ENCODE measurements around the gene PHF20.
"Not testable (repeated sequence)": the region's sequence is repeated elsewhere in the genome, so short reads cannot be mapped to it uniquely, and the experiment has no call there.

Gene PHF20

GRCh38 chr20:35768731-35769664 lies 2.8 kb upstream of the PHF20 start:
- H3K27ac ChIP-seq (ENCODE audit: low read depth, low read length), result peak overlapping the region; percentile 55
- H3K27me3 ChIP-seq (ENCODE audit: control insufficient read depth in 1 of 2, insufficient read depth in 2 of 2, low read length in 2 of 2), result no peaks in the 10 kb centered on the region
- no peak overlapping the region for H3K9ac ChIP-seq (ENCODE audit: low read length)
- H3K9me3 ChIP-seq (ENCODE audit: low read length), result no peaks in the 10 kb centered on the region
- H3K4me3 ChIP-seq (ENCODE audit: low read depth in 1 of 2, low read length in 2 of 2), result no peak overlapping the region
- H3K4me1 ChIP-seq (ENCODE audit: insufficient read depth, low read length), result peaks cover 27% of the 10 kb centered on the region
- no peaks in the 10 kb centered on the region for H3K36me3 ChIP-seq (ENCODE audit: insufficient read depth, low read length)

GRCh38 chr20:35771367-35771688 lies 487 bp upstream of the PHF20 start:
- H3K4me1 ChIP-seq (ENCODE audit: insufficient read depth, low read length), result peaks cover 32% of the 10 kb centered on the region
- peak overlapping the region; percentile 21 for H3K27ac ChIP-seq (ENCODE audit: low read depth, low read length)
- H3K9ac ChIP-seq (ENCODE audit: low read length), result peak overlapping the region; percentile 34
- peak overlapping the region in 1 of 2 donors; percentile 19 for H3K4me3 ChIP-seq (ENCODE audit: low read depth in 1 of 2, low read length in 2 of 2)
- H3K9me3 ChIP-seq (ENCODE audit: low read length), result no peaks in the 10 kb centered on the region
- no peaks in the 10 kb centered on the region for H3K36me3 ChIP-seq (ENCODE audit: insufficient read depth, low read length)
- H3K27me3 ChIP-seq (ENCODE audit: control insufficient read depth in 1 of 2, insufficient read depth in 2 of 2, low read length in 2 of 2), result no peaks in the 10 kb centered on the region

GRCh38 chr20:35772563-35773058 lies 796 bp downstream of the PHF20 start:
- Histone ChIP-seq H3K27ac (ENCODE audit: low read depth, low read length) (peak overlapping the region; percentile 72), H3K4me3 (ENCODE audit: low read depth in 1 of 2, low read length in 2 of 2) (peak overlapping the region; percentile 34 to 63), H3K4me1 (ENCODE audit: insufficient read depth, low read length) (peaks cover 41% of the 10 kb centered on the region), H3K27me3 (ENCODE audit: control insufficient read depth in 1 of 2, insufficient read depth in 2 of 2, low read length in 2 of 2) (no peaks in the 10 kb centered on the region), H3K36me3 (ENCODE audit: insufficient read depth, low read length) (no peaks in the 10 kb centered on the region), H3K9ac (ENCODE audit: low read length) (peak overlapping the region; percentile 62), H3K9me3 (ENCODE audit: low read length) (no peaks in the 10 kb centered on the region)

- Histone ChIP-seq H3K27me3 (ENCODE audit: control insufficient read depth in 1 of 2, insufficient read depth in 2 of 2, low read length in 2 of 2) (no peaks in the 10 kb centered on the region), H3K27ac (ENCODE audit: low read depth, low read length) (peak overlapping the region; percentile 72), H3K4me1 (ENCODE audit: insufficient read depth, low read length) (peaks cover 41% of the 10 kb centered on the region), H3K36me3 (ENCODE audit: insufficient read depth, low read length) (no peaks in the 10 kb centered on the region), H3K9ac (ENCODE audit: low read length) (peak overlapping the region; percentile 62), H3K9me3 (ENCODE audit: low read length) (no peaks in the 10 kb centered on the region), H3K4me3 (ENCODE audit: low read depth in 1 of 2, low read length in 2 of 2) (peak overlapping the region in 1 of 2 donors; percentile 63)
Measured at GRCh38 chr20:35773154-35773751, 1.4 kb downstream of the PHF20 start.

- no peaks in the 10 kb centered on the region for H3K9me3 ChIP-seq (ENCODE audit: low read length)
- H3K9ac ChIP-seq (ENCODE audit: low read length), result no peak overlapping the region
- no peaks in the 10 kb centered on the region for H3K36me3 ChIP-seq (ENCODE audit: insufficient read depth, low read length)
- no peak overlapping the region for H3K4me3 ChIP-seq (ENCODE audit: low read depth in 1 of 2, low read length in 2 of 2)
- no peak overlapping the region for H3K27ac ChIP-seq (ENCODE audit: low read depth, low read length)
- H3K4me1 ChIP-seq (ENCODE audit: insufficient read depth, low read length), result peaks cover 37% of the 10 kb centered on the region
- H3K27me3 ChIP-seq (ENCODE audit: control insufficient read depth in 1 of 2, insufficient read depth in 2 of 2, low read length in 2 of 2), result no peaks in the 10 kb centered on the region
Measured at GRCh38 chr20:35774391-35774790, 2.6 kb downstream of the PHF20 start.

GRCh38 chr20:35776513-35777101 lies 4.8 kb downstream of the PHF20 start:
- Histone ChIP-seq H3K9ac (ENCODE audit: low read length) (no peak overlapping the region), H3K36me3 (ENCODE audit: insufficient read depth, low read length) (no peaks in the 10 kb centered on the region), H3K27ac (ENCODE audit: low read depth, low read length) (no peak overlapping the region), H3K4me3 (ENCODE audit: low read depth in 1 of 2, low read length in 2 of 2) (no peak overlapping the region), H3K27me3 (ENCODE audit: control insufficient read depth in 1 of 2, insufficient read depth in 2 of 2, low read length in 2 of 2) (no peaks in the 10 kb centered on the region), H3K4me1 (ENCODE audit: insufficient read depth, low read length) (peaks cover 29% of the 10 kb centered on the region), H3K9me3 (ENCODE audit: low read length) (no peaks in the 10 kb centered on the region)

GRCh38 chr20:35783811-35784210 lies 12.0 kb downstream of the PHF20 start:
- H3K4me3 ChIP-seq (ENCODE audit: low read depth in 1 of 2, low read length in 2 of 2); H3K27me3 ChIP-seq (ENCODE audit: control insufficient read depth in 1 of 2, insufficient read depth in 2 of 2, low read length in 2 of 2); H3K4me1 ChIP-seq (ENCODE audit: insufficient read depth, low read length); H3K36me3 ChIP-seq (ENCODE audit: insufficient read depth, low read length); H3K9ac ChIP-seq (ENCODE audit: low read length); H3K27ac ChIP-seq (ENCODE audit: low read depth, low read length); H3K9me3 ChIP-seq (ENCODE audit: low read length): not testable (repeated sequence)

GRCh38 chr20:35785541-35785940 lies 13.7 kb downstream of the PHF20 start:
- H3K4me3 ChIP-seq (ENCODE audit: low read depth in 1 of 2, low read length in 2 of 2); H3K9ac ChIP-seq (ENCODE audit: low read length); H3K27ac ChIP-seq (ENCODE audit: low read depth, low read length); H3K4me1 ChIP-seq (ENCODE audit: insufficient read depth, low read length); H3K36me3 ChIP-seq (ENCODE audit: insufficient read depth, low read length); H3K9me3 ChIP-seq (ENCODE audit: low read length); H3K27me3 ChIP-seq (ENCODE audit: control insufficient read depth in 1 of 2, insufficient read depth in 2 of 2, low read length in 2 of 2): not testable (repeated sequence)

GRCh38 chr20:35788796-35789195 lies 17.0 kb downstream of the PHF20 start:
- no peaks in the 10 kb centered on the region for H3K27me3 ChIP-seq (ENCODE audit: control insufficient read depth in 1 of 2, insufficient read depth in 2 of 2, low read length in 2 of 2)
- no peaks in the 10 kb centered on the region for H3K36me3 ChIP-seq (ENCODE audit: insufficient read depth, low read length)
- no peak overlapping the region for H3K27ac ChIP-seq (ENCODE audit: low read depth, low read length)
- no peak overlapping the region for H3K9ac ChIP-seq (ENCODE audit: low read length)
- H3K9me3 ChIP-seq (ENCODE audit: low read length), result no peaks in the 10 kb centered on the region
- H3K4me1 ChIP-seq (ENCODE audit: insufficient read depth, low read length), result no peaks in the 10 kb centered on the region
- no peak overlapping the region for H3K4me3 ChIP-seq (ENCODE audit: low read depth in 1 of 2, low read length in 2 of 2)

GRCh38 chr20:35791097-35791496 lies 19.3 kb downstream of the PHF20 start:
- H3K4me3 ChIP-seq (ENCODE audit: low read depth in 1 of 2, low read length in 2 of 2), result no peak overlapping the region
- no peaks in the 10 kb centered on the region for H3K27me3 ChIP-seq (ENCODE audit: control insufficient read depth in 1 of 2, insufficient read depth in 2 of 2, low read length in 2 of 2)
- no peaks in the 10 kb centered on the region for H3K9me3 ChIP-seq (ENCODE audit: low read length)
- H3K36me3 ChIP-seq (ENCODE audit: insufficient read depth, low read length), result no peaks in the 10 kb centered on the region
- no peak overlapping the region for H3K9ac ChIP-seq (ENCODE audit: low read length)
- H3K27ac ChIP-seq (ENCODE audit: low read depth, low read length), result no peak overlapping the region
- no peaks in the 10 kb centered on the region for H3K4me1 ChIP-seq (ENCODE audit: insufficient read depth, low read length)

- Histone ChIP-seq H3K27me3 (ENCODE audit: control insufficient read depth in 1 of 2, insufficient read depth in 2 of 2, low read length in 2 of 2) (no peaks in the 10 kb centered on the region), H3K9ac (ENCODE audit: low read length) (no peak overlapping the region), H3K4me1 (ENCODE audit: insufficient read depth, low read length) (no peaks in the 10 kb centered on the region), H3K36me3 (ENCODE audit: insufficient read depth, low read length) (no peaks in the 10 kb centered on the region), H3K4me3 (ENCODE audit: low read depth in 1 of 2, low read length in 2 of 2) (no peak overlapping the region), H3K9me3 (ENCODE audit: low read length) (no peaks in the 10 kb centered on the region), H3K27ac (ENCODE audit: low read depth, low read length) (no peak overlapping the region)
Measured at GRCh38 chr20:35791821-35792220, 20.0 kb downstream of the PHF20 start.

Data from muscle layer of colon (tissue), 2 donors.